ENCODE results near the gene TRIML2.
"Not testable (repeated sequence)": the region's sequence is repeated elsewhere in the genome, so short reads cannot be mapped to it uniquely, and the experiment has no call there.

TRIML2 gene

GRCh38 chr4:188106454-188106853 lies 2.9 kb downstream of the TRIML2 start:
- DNase-seq = no peak

- DNase-seq = no peak
Observed at GRCh38 chr4:188092824-188093223, 16.6 kb downstream of the TRIML2 start.

DNA sequence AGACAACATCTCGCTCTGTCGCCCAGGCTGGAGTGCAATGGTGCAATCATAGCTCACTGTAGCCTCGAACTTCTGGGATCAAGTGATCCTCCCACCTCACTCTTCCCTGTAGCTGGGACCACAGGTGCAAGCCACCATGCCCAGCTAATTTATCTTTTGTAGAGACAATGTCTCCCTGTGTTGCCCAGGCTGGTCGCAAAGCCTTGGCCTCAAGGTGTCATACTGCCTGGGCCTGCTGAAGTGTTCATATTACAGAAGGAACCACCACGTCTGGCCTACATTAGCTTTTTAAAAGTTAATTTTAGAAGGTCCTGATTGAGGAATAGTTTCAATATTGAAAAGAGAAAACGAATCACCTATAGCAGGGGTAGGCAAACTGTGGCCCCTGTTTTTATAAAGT lies 22.5 kb downstream of the TRIML2 start:
- no peak for DNase-seq

- DNase-seq = no peak
Observed at GRCh38 chr4:188082796-188083195, 26.6 kb downstream of the TRIML2 start.

DNA sequence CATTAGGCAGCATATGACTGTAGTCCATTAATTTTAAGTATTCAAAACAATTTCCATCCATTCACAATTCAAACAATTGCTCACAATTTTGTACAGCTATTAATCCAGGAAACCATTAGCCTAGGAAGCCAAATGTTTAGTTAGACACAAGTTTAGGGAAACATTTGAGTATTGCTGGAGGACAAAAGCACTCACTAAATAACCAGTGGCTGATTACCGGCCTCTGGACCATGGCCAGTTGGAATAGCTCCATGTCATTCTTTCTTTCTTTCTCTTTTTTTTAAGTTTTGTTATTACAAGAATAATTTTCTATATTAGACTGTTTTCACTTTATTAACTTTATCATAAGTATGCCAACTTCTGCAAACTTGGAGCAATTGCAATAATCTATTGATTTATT lies 31.3 kb downstream of the TRIML2 start:
- DNase-seq = no peak

DNA sequence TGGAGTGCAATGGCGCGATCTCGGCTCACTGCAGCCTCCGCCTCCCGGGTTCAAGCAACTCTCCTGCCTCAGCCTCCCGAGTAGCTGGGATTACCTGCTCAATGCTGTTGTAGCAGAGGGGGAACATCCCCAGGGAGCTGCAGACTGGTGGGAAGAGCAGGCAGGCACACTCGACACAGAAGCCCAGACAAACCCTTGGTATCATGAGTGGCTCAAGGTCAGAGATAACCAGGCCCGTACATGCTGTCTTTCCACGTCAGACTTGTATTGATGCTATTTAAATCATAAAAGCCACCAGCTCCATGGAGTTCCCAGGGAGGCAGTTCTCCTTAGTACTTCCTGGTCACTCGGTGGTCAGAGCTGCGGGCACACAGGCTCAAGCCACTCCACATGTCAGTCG lies 33.2 kb downstream of the TRIML2 start:
- DNase-seq = no peak

- no peak for DNase-seq
Observed at GRCh38 chr4:188061083-188061482, 48.3 kb downstream of the TRIML2 start.

DNA sequence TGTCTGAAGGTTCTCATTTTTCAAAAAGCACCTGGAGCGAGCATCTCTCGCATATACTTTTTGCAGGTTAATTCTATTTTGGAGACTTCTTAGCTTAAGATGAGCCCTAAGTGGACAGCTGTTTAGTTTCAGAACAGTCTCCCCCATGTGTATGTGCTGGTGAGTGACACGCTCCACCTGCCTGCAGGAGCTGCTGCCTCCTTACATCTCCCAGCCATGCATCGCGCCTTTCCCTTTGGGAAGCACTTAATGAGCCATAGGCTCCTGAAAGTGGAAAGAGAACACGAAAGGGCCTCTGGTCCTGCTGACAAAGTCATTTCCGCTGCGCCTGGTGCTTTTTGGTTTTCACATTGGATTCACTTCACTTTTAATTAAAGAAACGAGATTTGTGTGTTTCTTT lies 56.1 kb downstream of the TRIML2 start:
- no peak for DNase-seq

DNA sequence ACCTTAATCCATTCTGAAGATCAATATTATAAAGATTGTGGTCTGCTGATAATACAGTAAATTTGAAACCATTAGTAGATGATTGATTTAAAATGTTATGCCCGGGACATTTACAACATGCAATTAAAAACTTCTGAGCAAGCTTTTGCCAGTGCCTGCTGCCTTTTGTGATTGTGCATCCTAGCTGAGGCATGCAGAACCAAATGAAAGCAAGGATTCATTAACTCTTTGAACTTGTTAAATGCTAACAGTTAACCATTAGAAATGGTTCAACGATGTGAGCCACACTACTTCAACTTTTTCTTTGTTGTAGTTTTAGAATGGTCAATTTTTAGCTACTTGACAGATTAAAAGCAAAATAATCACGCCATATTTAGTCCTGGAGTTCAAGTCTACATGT lies 62.7 kb downstream of the TRIML2 start:
- no peak for DNase-seq

DNA sequence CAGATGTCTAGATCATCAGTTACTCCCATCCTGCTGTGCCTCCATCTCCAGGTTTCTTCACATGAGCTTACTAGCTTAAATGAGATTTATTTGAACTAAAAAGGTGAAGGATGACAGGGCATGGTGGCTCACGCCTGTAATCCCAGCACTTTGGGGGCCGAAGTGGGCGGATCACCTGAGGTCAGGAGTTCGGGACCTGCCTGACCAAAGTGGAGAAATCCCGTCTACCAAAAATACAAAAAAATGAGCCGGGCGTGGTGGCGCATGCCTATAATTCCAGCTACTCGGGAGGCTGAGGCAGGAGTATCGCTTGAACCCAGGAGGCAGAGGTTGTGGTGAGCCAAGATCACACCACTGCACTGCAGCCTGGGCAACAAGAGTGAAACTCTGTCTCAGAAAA lies 63.9 kb downstream of the TRIML2 start:
- DNase-seq = not testable (repeated sequence)

DNA sequence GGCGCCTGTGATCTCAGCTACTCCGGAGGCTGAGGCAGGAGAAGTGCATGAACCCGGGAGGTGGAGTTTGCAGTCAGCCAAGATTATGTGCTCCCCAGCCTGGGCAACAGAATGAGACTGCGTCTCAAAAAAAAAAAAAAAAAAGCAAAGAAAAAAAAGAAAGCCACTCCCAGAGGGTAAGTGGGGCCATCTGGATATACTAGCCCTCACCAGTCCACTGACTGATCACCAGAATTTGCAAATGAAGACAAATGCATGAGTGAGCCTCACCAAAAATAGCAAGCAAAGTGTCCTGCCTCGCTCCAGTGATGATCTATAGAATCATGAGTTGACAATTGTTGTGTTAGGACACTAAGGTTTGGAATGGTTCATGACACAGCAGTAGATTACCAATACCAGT lies 66.2 kb downstream of the TRIML2 start:
- no peak for DNase-seq

- no peak for DNase-seq
Observed at GRCh38 chr4:188042191-188042590, 67.2 kb downstream of the TRIML2 start.

GRCh38 chr4:188041721-188042120 lies 67.7 kb downstream of the TRIML2 start:
- DNase-seq = no peak
